H1 (cell line): ENCODE measurements around the gene RAPGEF5. TPM values are rescaled to one million over a fixed set of nuclear protein-coding genes. Genes with fewer than 3 reads are reported as not detected.

Experiments
- BCL11A ChIP-seq, 2 experiments: IDR thresholded peaks; one replicate each; pipeline ENCODE4 v1.6.1; 2011; ENCODE audit warnings: low read depth in 2 of 2, low read length in 2 of 2, mild to moderate bottlenecking in 2 of 2
- CHD7 ChIP-seq: fragments of 300-600 bp; sonication (generic); IDR thresholded peaks from 2 replicates; pipeline ENCODE4 v1.7.1; 2012; ENCODE audit warnings: low read length, moderate library complexity, mild to moderate bottlenecking, inconsistent platforms; ENCODE audit not compliant: insufficient replicate concordance
- CTBP2 ChIP-seq: IDR thresholded peaks from 2 replicates; pipeline ENCODE4 v1.7.0; 2011; ENCODE audit warnings: borderline replicate concordance, mild to moderate bottlenecking, moderate library complexity, mixed read lengths, low read length; ENCODE audit not compliant: insufficient read depth, insufficient read length
- E2F6 ChIP-seq: IDR thresholded peaks from 2 replicates; pipeline ENCODE4 v1.6.1; 2012; ENCODE audit warnings: inconsistent platforms
- FOSL1 ChIP-seq: IDR thresholded peaks from 2 replicates; pipeline ENCODE4 v1.6.1; 2011; ENCODE audit warnings: mild to moderate bottlenecking, low read depth, low read length, moderate library complexity; ENCODE audit not compliant: insufficient read depth
- HDAC6 ChIP-seq: IDR thresholded peaks from one replicate; pipeline ENCODE4 v1.7.1; 2012; ENCODE audit warnings: low read depth, mild to moderate bottlenecking, inconsistent platforms, low read length, moderate library complexity
- JUND ChIP-seq: IDR thresholded peaks from 2 replicates; pipeline ENCODE4 v1.6.1; 2011; ENCODE audit warnings: mild to moderate bottlenecking, improper control_type of control experiment, low read length
- RBBP5 ChIP-seq: IDR thresholded peaks from 2 replicates; pipeline ENCODE4 v1.7.1; 2012; ENCODE audit warnings: low read depth, mild to moderate bottlenecking, inconsistent platforms, low read length, moderate library complexity, borderline replicate concordance
- ZNF274 ChIP-seq: IDR thresholded peaks from 2 replicates; pipeline ENCODE4 v1.7.0; 2012; ENCODE audit warnings: low read length, borderline replicate concordance; ENCODE audit errors: extremely low read depth
- polyA plus RNA-seq, 7 experiments: library from polyadenylated mRNA; depleted of rRNA in 3 of 7; stranded (reverse) in 5 of 7; unstranded in 2 of 7; fragments of >200 nt in 5 of 7; fragments of 200-250 nt in 2 of 7; gene quantifications; 1 replicate in 5 of 7; 2 replicates in 1 of 7; 4 replicates in 1 of 7; pipeline versions ENCODE4 v1.2.1 to v1.2.3, GENCODE V29; 2011 to 2013; ENCODE audit warnings: missing spikeins in 2 of 7, mixed read lengths in 2 of 7
- total RNA-seq: library from RNA; stranded (reverse); fragmentation: NEBNext Ultra II Directional; extraction: Animal tissue kit (Norgen Biotek cat#: 25700); gene quantifications from 2 replicates; pipeline ENCODE4 v1.2.1, GENCODE V29; 2021

The RAPGEF5 gene
- total and polyA plus RNA-seq, 2 of the 8 experiments (the other 6 are each of a cell fraction or from before 2014, with no cell fraction given): 4.4 to 22.9 TPM

DNA sequence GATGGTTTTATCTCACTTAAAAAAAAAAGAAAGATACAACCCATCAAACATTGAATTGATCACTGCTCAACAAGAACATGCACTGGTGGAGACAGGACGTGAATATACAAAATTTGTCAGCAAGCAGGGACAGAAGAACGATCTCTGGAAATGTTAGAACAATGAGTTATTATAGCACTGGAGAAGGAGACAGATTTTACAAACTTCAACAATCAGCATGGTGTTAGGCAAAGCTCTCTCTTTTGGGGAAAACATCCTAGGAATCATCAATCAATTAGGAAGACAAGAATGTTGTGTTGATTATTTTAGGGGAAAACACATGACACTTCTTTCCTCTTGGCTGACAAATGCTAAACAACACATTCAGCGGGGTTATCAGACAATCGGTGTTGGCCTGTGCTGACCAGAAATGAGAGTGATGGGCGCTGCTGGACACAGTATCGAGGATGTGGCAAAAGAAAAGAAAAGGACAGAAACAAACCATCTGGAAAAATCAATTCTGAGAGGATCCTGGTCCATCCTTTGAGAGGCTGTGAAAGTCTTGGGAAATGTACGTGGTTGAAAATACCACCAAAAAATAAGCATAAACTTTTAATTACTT, 103.9 kb downstream of the RAPGEF5 start (continued):
- TF ChIP-seq CHD7: no peak
- TF ChIP-seq E2F6: no peak
- TF ChIP-seq HDAC6: no peak
- no peak for TF ChIP-seq ZNF274
- TF ChIP-seq JUND: no peak
- no peak for TF ChIP-seq RBBP5
- TF ChIP-seq CTBP2: no peak
- no peak for TF ChIP-seq FOSL1
- no peak for TF ChIP-seq BCL11A (IDR thresholded peaks at IDR 0.05; ENCODE audit: low read depth in 2 of 2, low read length in 2 of 2)
